ENCODE data around the gene CDC25B. TPM values are rescaled to one million over a fixed set of nuclear protein-coding genes. Genes with fewer than 3 reads are reported as not detected.

Gene CDC25B
- total and polyA plus RNA-seq, 2 of the 13 experiments (the other 11 are each of a cell fraction or from before 2014, with no cell fraction given): 14.5 to 19.4 TPM

DNA sequence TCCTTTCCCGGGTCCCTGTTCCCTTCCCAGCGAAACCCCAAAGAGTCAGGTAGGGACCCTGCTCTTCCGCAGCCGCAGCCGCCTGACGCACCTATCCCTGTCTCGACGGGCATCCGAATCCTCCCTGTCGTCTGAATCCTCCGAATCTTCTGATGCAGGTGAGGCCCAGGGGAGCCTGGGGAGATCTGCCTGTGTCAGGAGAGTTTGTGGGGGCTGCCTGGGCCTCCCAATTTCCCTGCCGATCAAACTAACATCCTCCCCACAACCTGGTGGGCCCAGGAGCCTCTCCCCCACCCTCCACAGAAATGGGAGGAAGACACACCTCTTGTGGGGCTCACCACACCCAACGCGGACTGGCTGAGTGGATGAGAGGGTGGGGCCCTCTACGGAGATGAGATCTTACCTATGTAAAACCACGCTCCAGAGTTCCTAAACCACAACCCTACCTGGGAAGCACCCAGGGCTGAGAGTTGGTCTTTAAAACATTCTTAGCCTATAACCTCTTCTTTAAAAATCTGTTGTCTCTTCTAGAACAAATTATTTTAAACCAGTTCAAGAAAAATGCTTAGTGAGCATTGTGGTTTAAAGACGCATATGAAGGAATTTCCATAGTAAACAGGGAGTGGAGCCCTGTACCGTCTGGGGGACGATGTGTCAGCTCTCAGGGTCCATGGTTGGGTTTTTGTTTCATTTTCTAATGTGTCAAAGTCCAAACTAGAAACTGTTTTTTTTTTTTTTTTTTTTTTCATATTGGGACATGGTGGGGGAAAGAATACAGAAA lies 1.7 kb downstream of the CDC25B start (continued):
- TF ChIP-seq CBX2 (IDR thresholded peaks at IDR 0.05; ENCODE audit: low read depth, low read length) (no peak), CBX2 (CRISPR knock-in tag; IDR thresholded peaks at IDR 0.05; ENCODE audit: low read depth) (no peak), MED8 (CRISPR knock-in tag; IDR thresholded peaks at IDR 0.05; ENCODE audit: insufficient replicate concordance) (no peak), ZNF724P (CRISPR knock-in tag; IDR thresholded peaks at IDR 0.05; ENCODE audit: borderline replicate concordance) (no peak), NCOA5 (CRISPR knock-in tag; IDR thresholded peaks at IDR 0.05) (no peak), KDM2A (CRISPR knock-in tag; IDR thresholded peaks at IDR 0.05; ENCODE audit: borderline replicate concordance, low read depth) (0 out of 2 replicates have a peak, but pooled peaks have one; percentile 8), ZBTB7B (CRISPR knock-in tag; IDR thresholded peaks at IDR 0.05) (no peak), JUNB (CRISPR knock-in tag; IDR thresholded peaks at IDR 0.05; ENCODE audit: borderline replicate concordance) (no peak), ZNF792 (CRISPR knock-in tag; IDR thresholded peaks at IDR 0.05) (no peak), U2AF1 (optimal IDR thresholded peaks at IDR 0.05; ENCODE audit: low read depth, low read length) (no peak), SALL2 (CRISPR knock-in tag; IDR thresholded peaks at IDR 0.05) (no peak), KDM3A (CRISPR knock-in tag; IDR thresholded peaks at IDR 0.05; ENCODE audit: low read depth) (no peak; the same call in 1 of the 2 replicates), SSRP1 (CRISPR knock-in tag; IDR thresholded peaks at IDR 0.05) (no peak), ZNF484 (CRISPR knock-in tag; IDR thresholded peaks at IDR 0.05; ENCODE audit: borderline replicate concordance, low read depth) (no peak), ZNF296 (CRISPR knock-in tag; conservative IDR thresholded peaks at IDR 0.05) (no peak)
- TF ChIP-seq, protein P1, sequence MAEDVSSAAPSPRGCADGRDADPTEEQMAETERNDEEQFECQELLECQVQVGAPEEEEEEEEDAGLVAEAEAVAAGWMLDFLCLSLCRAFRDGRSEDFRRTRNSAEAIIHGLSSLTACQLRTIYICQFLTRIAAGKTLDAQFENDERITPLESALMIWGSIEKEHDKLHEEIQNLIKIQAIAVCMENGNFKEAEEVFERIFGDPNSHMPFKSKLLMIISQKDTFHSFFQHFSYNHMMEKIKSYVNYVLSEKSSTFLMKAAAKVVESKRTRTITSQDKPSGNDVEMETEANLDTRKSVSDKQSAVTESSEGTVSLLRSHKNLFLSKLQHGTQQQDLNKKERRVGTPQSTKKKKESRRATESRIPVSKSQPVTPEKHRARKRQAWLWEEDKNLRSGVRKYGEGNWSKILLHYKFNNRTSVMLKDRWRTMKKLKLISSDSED (CRISPR knock-in tag; IDR thresholded peaks at IDR 0.05): no peak
- TF ChIP-seq, protein P2, sequence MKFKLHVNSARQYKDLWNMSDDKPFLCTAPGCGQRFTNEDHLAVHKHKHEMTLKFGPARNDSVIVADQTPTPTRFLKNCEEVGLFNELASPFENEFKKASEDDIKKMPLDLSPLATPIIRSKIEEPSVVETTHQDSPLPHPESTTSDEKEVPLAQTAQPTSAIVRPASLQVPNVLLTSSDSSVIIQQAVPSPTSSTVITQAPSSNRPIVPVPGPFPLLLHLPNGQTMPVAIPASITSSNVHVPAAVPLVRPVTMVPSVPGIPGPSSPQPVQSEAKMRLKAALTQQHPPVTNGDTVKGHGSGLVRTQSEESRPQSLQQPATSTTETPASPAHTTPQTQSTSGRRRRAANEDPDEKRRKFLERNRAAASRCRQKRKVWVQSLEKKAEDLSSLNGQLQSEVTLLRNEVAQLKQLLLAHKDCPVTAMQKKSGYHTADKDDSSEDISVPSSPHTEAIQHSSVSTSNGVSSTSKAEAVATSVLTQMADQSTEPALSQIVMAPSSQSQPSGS (CRISPR knock-in tag; IDR thresholded peaks at IDR 0.05): no peak
- TF ChIP-seq, protein P3, sequence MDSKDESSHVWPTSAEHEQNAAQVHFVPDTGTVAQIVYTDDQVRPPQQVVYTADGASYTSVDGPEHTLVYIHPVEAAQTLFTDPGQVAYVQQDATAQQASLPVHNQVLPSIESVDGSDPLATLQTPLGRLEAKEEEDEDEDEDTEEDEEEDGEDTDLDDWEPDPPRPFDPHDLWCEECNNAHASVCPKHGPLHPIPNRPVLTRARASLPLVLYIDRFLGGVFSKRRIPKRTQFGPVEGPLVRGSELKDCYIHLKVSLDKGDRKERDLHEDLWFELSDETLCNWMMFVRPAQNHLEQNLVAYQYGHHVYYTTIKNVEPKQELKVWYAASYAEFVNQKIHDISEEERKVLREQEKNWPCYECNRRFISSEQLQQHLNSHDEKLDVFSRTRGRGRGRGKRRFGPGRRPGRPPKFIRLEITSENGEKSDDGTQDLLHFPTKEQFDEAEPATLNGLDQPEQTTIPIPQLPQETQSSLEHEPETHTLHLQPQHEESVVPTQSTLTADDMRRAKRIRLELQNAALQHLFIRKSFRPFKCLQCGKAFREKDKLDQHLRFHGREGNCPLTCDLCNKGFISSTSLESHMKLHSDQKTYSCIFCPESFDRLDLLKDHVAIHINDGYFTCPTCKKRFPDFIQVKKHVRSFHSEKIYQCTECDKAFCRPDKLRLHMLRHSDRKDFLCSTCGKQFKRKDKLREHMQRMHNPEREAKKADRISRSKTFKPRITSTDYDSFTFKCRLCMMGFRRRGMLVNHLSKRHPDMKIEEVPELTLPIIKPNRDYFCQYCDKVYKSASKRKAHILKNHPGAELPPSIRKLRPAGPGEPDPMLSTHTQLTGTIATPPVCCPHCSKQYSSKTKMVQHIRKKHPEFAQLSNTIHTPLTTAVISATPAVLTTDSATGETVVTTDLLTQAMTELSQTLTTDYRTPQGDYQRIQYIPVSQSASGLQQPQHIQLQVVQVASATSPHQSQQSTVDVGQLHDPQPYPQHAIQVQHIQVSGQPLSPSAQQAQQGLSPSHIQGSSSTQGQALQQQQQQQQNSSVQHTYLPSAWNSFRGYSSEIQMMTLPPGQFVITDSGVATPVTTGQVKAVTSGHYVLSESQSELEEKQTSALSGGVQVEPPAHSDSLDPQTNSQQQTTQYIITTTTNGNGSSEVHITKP (CRISPR knock-in tag; IDR thresholded peaks at IDR 0.05; ENCODE audit: low read depth): no peak
- TF ChIP-seq, protein P4, sequence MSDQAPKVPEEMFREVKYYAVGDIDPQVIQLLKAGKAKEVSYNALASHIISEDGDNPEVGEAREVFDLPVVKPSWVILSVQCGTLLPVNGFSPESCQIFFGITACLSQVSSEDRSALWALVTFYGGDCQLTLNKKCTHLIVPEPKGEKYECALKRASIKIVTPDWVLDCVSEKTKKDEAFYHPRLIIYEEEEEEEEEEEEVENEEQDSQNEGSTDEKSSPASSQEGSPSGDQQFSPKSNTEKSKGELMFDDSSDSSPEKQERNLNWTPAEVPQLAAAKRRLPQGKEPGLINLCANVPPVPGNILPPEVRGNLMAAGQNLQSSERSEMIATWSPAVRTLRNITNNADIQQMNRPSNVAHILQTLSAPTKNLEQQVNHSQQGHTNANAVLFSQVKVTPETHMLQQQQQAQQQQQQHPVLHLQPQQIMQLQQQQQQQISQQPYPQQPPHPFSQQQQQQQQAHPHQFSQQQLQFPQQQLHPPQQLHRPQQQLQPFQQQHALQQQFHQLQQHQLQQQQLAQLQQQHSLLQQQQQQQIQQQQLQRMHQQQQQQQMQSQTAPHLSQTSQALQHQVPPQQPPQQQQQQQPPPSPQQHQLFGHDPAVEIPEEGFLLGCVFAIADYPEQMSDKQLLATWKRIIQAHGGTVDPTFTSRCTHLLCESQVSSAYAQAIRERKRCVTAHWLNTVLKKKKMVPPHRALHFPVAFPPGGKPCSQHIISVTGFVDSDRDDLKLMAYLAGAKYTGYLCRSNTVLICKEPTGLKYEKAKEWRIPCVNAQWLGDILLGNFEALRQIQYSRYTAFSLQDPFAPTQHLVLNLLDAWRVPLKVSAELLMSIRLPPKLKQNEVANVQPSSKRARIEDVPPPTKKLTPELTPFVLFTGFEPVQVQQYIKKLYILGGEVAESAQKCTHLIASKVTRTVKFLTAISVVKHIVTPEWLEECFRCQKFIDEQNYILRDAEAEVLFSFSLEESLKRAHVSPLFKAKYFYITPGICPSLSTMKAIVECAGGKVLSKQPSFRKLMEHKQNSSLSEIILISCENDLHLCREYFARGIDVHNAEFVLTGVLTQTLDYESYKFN (CRISPR knock-in tag; conservative IDR thresholded peaks at IDR 0.05): peak; percentile 67

All from HepG2 (cell line).